GM10266 (cell line): ENCODE results near the gene SYS1.
A peak's percentile ranks its signal among the peaks of the same experiment; 100 is the strongest.

Experiments used
- DNase-seq: peaks from one replicate; pipeline ENCODE4 v3.0.0; 2012; ENCODE audit errors: extremely low spot score
- TF ChIP-seq, protein P1 (sequence below): IDR thresholded peaks from 2 replicates; pipeline ENCODE4 v1.5.1; 2012; ENCODE audit warnings: mild to moderate bottlenecking, low read depth; ENCODE audit not compliant: control insufficient read depth, insufficient read depth; ENCODE audit errors: missing control alignments

SYS1 gene

DNA sequence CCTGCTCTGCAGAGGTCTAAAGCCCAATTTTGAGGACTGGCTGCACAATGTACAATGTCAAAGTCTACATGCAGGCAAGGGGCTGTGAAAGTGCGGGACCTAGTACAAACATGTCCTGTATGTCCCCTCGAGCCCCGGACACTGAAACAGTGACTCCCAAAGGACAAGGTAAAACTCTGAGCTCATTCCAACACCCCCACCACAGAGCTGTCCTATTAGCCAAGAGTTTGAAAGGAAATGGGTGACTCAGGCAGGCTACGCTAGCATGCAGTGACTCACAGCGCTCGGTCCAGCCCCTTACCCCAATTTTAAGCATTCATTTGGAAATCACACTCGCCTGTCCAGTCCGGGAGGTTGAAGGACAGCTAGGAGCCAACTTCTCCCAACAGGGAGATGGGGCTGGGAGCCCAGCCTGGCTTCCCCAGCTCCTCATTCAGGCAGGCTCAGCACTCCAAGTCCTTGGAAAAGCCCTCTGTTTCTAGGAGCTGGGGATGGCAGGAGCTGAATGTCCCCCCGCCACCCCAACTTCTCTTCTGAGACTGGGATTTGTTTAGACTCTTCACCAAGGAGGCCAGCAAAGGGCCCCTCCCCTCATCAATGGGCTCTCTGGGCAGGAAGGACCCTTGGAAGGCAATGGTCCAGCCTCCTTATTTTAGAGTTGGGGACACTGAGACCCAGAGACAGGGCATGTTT is 18.6 kb upstream of the SYS1 start:
- TF ChIP-seq, protein P1, sequence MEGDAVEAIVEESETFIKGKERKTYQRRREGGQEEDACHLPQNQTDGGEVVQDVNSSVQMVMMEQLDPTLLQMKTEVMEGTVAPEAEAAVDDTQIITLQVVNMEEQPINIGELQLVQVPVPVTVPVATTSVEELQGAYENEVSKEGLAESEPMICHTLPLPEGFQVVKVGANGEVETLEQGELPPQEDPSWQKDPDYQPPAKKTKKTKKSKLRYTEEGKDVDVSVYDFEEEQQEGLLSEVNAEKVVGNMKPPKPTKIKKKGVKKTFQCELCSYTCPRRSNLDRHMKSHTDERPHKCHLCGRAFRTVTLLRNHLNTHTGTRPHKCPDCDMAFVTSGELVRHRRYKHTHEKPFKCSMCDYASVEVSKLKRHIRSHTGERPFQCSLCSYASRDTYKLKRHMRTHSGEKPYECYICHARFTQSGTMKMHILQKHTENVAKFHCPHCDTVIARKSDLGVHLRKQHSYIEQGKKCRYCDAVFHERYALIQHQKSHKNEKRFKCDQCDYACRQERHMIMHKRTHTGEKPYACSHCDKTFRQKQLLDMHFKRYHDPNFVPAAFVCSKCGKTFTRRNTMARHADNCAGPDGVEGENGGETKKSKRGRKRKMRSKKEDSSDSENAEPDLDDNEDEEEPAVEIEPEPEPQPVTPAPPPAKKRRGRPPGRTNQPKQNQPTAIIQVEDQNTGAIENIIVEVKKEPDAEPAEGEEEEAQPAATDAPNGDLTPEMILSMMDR = no peak
- no peak for DNase-seq

DNA sequence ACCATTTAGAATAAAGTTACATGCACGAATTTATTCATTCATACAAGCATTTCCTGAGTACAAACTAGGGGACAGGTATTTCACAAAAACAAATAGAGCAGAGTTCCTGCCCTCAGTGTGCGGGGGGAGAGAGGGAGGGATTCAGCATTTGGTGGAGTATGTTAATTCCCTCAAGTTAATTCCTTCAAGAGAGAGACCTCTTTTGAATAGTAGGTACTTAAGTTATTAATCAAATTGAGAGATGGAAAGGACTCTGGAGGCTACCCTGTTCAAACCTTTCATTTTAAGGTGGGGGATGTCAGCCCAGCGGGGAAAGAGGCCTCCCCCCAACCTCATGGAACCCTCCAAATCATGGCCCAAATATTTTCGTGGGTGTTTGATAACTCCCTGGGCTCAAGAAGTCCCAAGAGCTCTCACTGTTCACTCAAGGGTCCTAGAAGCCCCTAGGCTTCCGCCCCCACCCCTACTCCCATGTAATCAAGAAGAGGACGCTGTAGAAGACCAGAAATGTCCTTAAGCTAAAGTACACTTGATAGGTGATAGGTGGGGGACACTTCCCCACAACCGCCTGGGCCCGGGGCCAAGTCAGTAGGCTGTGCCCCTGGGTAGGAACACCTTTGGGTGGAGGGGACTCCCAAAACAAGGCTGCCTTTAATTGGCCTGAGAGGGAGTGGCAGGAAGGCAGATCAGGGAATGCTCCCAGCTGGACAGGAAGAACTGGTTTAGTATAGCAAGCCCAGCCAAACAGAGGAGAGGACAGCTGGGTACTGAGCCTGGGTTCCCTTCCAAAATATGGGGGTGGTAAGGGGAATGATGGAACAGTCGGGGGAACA is 17.6 kb upstream of the SYS1 start:
- TF ChIP-seq, protein P1 = no peak
- no peak for DNase-seq

DNA sequence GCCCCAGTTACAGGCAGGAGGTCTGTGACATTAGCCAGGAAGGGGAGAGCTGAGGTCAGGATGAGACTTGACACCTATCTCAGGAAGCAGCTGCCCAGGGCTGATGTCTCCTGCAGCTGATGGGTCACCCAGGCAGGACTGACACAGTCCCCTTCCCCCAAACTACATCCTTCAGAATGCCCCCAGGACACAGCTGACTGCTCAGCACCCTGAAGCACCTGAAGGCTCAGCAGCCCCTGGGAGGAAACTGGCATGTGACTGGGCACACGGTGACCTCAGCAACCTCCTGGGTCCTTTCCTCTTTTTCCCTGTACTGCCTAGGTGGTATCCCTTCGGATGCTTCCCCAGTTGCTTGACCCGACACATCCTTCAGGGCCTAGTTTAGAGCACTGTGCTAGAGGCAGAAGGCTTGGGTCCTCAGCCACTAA is 16.7 kb upstream of the SYS1 start:
- TF ChIP-seq, protein P1 = no peak
- DNase-seq = no peak

DNA sequence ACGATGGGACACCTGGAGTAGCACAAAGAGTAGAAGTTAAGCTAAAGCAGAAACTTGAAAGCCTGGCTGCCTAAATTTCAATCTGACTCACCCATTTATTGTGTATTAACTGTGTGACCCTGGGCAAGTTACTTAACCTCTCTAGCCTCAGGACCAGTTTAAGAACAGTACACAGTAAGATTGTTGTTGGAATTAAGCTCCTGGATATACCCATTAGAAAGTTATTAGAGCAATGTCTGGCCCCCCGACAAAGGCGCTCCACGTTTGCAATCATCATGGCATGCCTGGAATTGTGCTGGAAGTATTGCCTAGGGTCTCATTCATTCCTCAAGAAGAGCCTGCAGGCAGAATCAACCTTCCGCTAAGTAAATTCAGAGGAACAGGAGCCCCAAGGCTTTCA is 16.1 kb upstream of the SYS1 start:
- TF ChIP-seq, protein P1 = no peak
- DNase-seq = no peak

DNA sequence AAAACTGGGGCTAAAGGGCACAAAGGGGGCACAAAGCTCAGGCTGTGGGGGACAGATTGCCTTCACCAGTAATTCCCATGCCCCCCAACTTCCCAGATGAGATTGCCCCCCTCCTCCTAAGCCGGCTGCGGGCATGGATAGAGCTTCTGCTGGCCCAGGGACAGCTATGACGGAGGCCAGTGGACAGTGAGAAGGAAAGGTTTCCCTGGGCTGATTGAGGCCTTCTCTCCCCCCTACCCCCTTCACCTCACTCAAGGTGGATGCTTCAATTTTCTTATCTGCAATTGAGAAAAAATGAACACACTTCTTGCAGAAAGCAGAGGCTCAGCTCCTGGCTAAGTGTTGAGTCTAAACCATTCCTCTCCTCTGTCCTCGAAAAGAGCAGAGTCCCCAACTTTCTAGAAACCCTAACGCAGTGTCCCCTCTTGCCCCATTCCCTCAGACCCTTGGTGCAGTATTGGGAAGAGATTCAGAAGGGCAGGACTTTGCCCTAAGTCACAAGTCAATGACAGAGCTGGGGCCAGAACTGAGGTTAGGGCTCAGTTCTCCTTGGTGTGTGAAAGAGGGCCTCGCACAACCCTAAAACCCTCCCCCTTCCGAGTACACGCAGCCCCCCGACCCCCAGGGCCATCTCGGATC is 15.5 kb upstream of the SYS1 start:
- no peak for DNase-seq
- TF ChIP-seq, protein P1 = no peak

DNA sequence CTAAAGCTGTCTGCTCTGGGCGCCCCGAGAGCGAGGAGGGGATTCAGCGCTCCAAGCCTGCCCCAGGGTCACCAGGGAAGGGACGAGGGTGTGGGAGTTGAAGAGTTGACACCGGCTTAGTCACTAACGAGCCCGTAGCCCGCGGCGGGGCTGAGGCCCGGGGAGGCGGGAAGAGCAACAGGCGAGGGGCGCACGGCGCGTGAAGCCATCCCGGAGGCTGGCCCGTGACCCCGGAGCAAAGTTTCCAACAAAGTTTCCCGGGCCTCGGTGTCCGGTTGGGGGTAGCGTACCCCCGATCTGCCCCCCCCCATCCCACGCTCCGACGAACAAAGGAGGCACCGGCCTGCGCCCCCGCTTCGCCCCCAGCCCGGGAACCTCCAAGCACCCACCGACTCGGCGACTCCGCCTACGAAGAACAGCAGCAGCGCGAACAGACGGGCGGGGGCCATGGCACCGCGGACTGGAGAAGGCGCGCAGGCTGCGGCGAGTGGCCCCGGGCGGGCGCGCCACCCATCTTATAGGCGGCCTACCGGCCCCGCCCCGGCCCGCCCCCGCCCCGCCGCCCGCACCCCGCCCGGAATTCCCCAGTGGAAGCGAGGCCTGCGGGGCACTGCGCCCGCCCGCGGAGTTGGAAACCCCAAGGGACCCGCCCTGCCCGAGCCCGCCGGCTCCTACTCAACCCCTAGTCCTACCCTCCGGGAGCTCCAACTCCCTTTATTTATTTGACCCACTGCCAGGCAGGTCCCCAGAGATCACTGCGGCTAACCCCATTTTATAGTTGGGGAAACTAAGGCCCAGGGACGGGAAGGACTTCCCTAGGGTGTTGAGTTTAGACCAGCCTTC is 14.8 kb upstream of the SYS1 start, which contains the start of gene SDC4:
Gene SDC4 (minus strand): TSS at position 489 of the 843 bp plus-strand sequence. CDS start 40 bp downstream, at position 449.
- peak; percentile 61 for DNase-seq
- TF ChIP-seq, protein P1 = no peak
